Testis (tissue), 2 donors: ENCODE measurements around the gene DAP.

Source experiments
- CTCF ChIP-seq, 3 experiments: fragments of 450-650 bp in 2 of 3; fragments of 200-600 bp in 1 of 3; sonication (generic) in 1 of 3; IDR thresholded peaks; one replicate each; pipeline ENCODE4 v1.5.1; 2016 to 2019; ENCODE audit warnings: antibody characterized with exemption in 3 of 3, mild to moderate bottlenecking in 2 of 3, moderate library complexity in 1 of 3
- POLR2A ChIP-seq: fragments of 450-650 bp; IDR thresholded peaks from one replicate; pipeline ENCODE4 v1.6.1; 2017; ENCODE audit warnings: antibody characterized with exemption, mild to moderate bottlenecking, moderate library complexity

- TF ChIP-seq POLR2A (no peak), CTCF (IDR thresholded peaks at IDR 0.05) (no peak)
Observed at GRCh38 chr5:10632110-10632761, 128.8 kb downstream of the DAP start.
